Chondrocyte (in vitro differentiated cells): ENCODE measurements around the gene FAM83C. TPM values are rescaled to one million over a fixed set of nuclear protein-coding genes. Genes with fewer than 3 reads are reported as not detected.

Source experiments
- DNase-seq: peaks from one replicate; pipeline ENCODE4 v3.0.0; 2021; ENCODE audit warnings: mixed read lengths, low spot score
- H3K27ac Mint-ChIP-seq: one replicate; pipeline ENCODE4 v1.8.0; 2021; ENCODE audit warnings: mild to moderate bottlenecking, moderate library complexity, mixed read lengths; ENCODE audit not compliant: unreplicated experiment
- H3K27me3 Mint-ChIP-seq: 2 replicates; pipeline ENCODE4 v1.8.0; 2021; ENCODE audit warnings: low read depth, mixed read lengths
- H3K36me3 Mint-ChIP-seq: 2 replicates; pipeline ENCODE4 v1.8.0; 2021; ENCODE audit warnings: low read depth, mixed read lengths
- H3K4me1 Mint-ChIP-seq: 2 replicates; pipeline ENCODE4 v1.8.0; 2021; ENCODE audit warnings: low read depth, mild to moderate bottlenecking, mixed read lengths
- H3K4me3 Mint-ChIP-seq: one replicate; pipeline ENCODE4 v1.8.0; 2021; ENCODE audit warnings: mild to moderate bottlenecking, moderate library complexity, mixed read lengths; ENCODE audit not compliant: unreplicated experiment
- H3K9me3 Mint-ChIP-seq: 2 replicates; pipeline ENCODE4 v1.8.0; 2021; ENCODE audit warnings: low read depth, mixed read lengths
- total RNA-seq: library from RNA; stranded (reverse); gene quantifications from 3 replicates; pipeline ENCODE4 v1.2.1, GENCODE V29; 2021
- TF ChIP-seq, protein P1 (sequence below): fragments of 200-600 bp; sonication (generic); IDR thresholded peaks from 2 replicates; pipeline ENCODE4 v1.5.0; 2021; ENCODE audit warnings: antibody characterized with exemption, mild to moderate bottlenecking, moderate library complexity

FAM83C gene
- total RNA-seq, 1 donor from 2014 or later, result not detected

DNA sequence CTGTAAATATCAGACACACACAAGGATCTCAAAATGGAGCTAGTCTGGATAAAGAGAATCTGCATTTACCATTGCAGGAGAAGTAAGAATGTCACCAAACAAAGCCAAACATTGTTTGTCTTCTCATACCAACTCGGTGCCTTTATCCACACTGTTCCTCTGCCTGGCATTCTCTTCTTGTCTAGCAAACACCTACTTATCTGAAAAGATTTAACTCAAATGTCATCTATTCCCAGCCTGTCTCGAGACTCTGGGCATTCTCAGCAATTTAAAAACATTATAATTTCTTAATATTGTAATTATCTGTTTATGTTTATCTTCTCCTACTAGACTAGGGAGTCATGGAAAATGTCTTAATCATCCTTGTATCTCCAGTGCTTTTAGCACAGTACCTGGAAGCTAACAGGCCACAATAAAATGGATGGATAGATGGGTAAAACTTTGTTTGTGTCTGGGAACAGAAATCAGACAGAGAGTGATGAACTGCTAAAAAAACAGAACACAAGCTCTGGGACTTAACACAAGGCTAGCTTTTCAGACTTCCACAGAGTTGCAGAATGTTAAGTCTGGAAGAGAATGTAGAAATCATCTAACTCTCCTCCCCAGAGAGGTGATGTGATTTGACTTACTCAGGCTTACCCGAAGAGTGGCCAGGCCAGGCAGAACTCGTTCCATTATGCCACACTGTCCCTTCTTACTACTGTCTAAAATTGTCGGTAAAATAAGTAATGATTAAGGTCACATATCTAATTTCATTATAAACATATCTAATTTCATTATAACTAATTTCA, 42.3 kb upstream of the FAM83C start:
- peak overlapping the region; percentile 66 for H3K27ac Mint-ChIP-seq
- no peak for DNase-seq
- H3K36me3 Mint-ChIP-seq, result no peaks in the 10 kb centered on the region
- H3K27me3 Mint-ChIP-seq, result no peaks in the 10 kb centered on the region
- H3K4me3 Mint-ChIP-seq, result no peak overlapping the region
- no peaks in the 10 kb centered on the region for H3K9me3 Mint-ChIP-seq
- TF ChIP-seq, protein P1, sequence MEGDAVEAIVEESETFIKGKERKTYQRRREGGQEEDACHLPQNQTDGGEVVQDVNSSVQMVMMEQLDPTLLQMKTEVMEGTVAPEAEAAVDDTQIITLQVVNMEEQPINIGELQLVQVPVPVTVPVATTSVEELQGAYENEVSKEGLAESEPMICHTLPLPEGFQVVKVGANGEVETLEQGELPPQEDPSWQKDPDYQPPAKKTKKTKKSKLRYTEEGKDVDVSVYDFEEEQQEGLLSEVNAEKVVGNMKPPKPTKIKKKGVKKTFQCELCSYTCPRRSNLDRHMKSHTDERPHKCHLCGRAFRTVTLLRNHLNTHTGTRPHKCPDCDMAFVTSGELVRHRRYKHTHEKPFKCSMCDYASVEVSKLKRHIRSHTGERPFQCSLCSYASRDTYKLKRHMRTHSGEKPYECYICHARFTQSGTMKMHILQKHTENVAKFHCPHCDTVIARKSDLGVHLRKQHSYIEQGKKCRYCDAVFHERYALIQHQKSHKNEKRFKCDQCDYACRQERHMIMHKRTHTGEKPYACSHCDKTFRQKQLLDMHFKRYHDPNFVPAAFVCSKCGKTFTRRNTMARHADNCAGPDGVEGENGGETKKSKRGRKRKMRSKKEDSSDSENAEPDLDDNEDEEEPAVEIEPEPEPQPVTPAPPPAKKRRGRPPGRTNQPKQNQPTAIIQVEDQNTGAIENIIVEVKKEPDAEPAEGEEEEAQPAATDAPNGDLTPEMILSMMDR, result no peak
- H3K4me1 Mint-ChIP-seq, result peaks cover 56% of the 10 kb centered on the region

DNA sequence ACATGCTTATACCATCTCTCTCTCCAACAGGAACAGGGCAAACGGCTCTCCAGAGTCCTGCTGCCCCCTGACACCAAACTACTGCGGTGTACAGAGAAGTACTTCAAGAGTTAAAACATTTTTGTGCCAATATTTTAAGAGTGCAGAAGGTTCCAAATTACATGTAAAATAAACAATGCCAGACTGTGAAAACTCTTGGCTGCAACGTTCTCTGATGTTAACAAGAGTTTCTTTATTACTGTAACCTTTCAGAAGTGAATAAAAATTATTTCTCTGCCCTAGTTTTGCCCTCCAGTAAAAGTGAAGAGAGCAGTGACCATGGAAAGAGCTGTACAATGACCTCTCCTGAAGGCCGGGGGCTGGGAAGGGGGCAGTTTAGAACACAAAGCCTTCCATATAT, 41.4 kb upstream of the FAM83C start:
- no peaks in the 10 kb centered on the region for H3K9me3 Mint-ChIP-seq
- no peaks in the 10 kb centered on the region for H3K36me3 Mint-ChIP-seq
- H3K27ac Mint-ChIP-seq, result peak overlapping the region; percentile 65
- H3K4me1 Mint-ChIP-seq, result peaks cover 47% of the 10 kb centered on the region
- TF ChIP-seq, protein P1, result no peak
- H3K4me3 Mint-ChIP-seq, result no peak overlapping the region
- no peak for DNase-seq
- no peaks in the 10 kb centered on the region for H3K27me3 Mint-ChIP-seq

DNA sequence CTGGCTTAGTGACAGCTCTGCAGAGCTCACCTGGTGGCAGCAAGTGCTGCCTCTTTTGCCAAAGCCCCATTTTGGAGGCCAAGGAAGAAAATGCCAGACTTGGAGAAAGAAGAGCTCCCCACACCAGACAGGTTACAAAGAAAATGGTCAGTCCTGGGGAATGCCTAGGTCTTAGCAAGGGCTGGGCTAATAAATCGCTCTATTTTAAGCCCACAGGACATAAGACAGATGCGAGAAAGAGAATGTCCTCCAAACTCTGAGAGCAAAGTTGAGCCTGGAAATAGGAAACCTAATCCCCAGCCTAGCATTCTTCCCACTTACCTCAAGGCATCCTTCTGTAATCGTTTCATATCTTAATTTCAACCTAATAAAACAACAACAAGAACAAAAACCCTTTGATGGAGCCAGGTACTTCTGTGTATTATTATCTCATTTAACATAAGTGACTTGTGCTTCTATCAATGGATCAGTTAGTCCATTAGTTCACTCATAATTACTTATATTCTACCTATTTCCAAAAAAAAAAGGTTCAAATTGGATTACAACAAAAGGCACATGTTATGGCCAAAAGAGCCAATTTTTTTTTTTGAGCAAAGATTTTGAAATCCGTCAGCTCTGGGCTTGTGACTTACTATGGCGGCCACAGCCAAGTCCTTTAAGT, 40.4 kb upstream of the FAM83C start:
- H3K27ac Mint-ChIP-seq, result no peak overlapping the region
- no peaks in the 10 kb centered on the region for H3K27me3 Mint-ChIP-seq
- no peak overlapping the region for H3K4me3 Mint-ChIP-seq
- peaks cover 38% of the 10 kb centered on the region for H3K4me1 Mint-ChIP-seq
- TF ChIP-seq, protein P1, result no peak
- no peaks in the 10 kb centered on the region for H3K9me3 Mint-ChIP-seq
- H3K36me3 Mint-ChIP-seq, result no peaks in the 10 kb centered on the region
- DNase-seq, result no peak

- H3K27ac Mint-ChIP-seq, result no peak overlapping the region
- H3K4me1 Mint-ChIP-seq, result peaks cover 51% of the 10 kb centered on the region
- no peak overlapping the region for H3K4me3 Mint-ChIP-seq
- TF ChIP-seq, protein P1, result peak; percentile 62
- DNase-seq, result no peak
- no peaks in the 10 kb centered on the region for H3K9me3 Mint-ChIP-seq
- no peaks in the 10 kb centered on the region for H3K27me3 Mint-ChIP-seq
- H3K36me3 Mint-ChIP-seq, result no peaks in the 10 kb centered on the region
Observed at GRCh38 chr20:35329435-35330139, 37.4 kb upstream of the FAM83C start.

DNA sequence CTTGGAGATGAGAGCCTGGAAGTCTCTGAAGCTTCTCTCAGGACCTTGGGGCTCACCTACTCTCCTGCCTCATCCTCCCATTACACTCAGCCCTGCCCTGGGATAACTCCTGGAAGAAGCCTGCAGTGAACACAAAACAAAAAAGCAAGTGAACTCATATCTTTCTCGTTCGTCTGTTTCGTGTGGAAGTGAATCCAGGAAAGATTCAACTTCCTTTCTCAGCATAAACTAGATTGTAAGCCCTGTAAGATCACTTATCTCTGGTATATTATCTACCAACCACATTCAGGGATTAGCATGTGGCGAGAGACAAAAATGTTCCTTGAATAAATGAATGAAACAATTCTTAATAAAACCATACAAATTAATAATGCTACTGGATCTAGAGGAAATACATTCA, 36.5 kb upstream of the FAM83C start:
- no peak overlapping the region for H3K27ac Mint-ChIP-seq
- peaks cover 42% of the 10 kb centered on the region for H3K4me1 Mint-ChIP-seq
- no peaks in the 10 kb centered on the region for H3K9me3 Mint-ChIP-seq
- DNase-seq, result no peak
- H3K27me3 Mint-ChIP-seq, result no peaks in the 10 kb centered on the region
- H3K36me3 Mint-ChIP-seq, result no peaks in the 10 kb centered on the region
- no peak overlapping the region for H3K4me3 Mint-ChIP-seq
- TF ChIP-seq, protein P1, result no peak
